ENCODE data around the gene MPP3.

GRCh38 chr17:43801844-43802243, 31.1 kb downstream of the MPP3 start:
- no peak for TF ChIP-seq EZH2 (IDR thresholded peaks at IDR 0.05; ENCODE audit: low read length, unreplicated experiment)
- TF ChIP-seq, protein P1, sequence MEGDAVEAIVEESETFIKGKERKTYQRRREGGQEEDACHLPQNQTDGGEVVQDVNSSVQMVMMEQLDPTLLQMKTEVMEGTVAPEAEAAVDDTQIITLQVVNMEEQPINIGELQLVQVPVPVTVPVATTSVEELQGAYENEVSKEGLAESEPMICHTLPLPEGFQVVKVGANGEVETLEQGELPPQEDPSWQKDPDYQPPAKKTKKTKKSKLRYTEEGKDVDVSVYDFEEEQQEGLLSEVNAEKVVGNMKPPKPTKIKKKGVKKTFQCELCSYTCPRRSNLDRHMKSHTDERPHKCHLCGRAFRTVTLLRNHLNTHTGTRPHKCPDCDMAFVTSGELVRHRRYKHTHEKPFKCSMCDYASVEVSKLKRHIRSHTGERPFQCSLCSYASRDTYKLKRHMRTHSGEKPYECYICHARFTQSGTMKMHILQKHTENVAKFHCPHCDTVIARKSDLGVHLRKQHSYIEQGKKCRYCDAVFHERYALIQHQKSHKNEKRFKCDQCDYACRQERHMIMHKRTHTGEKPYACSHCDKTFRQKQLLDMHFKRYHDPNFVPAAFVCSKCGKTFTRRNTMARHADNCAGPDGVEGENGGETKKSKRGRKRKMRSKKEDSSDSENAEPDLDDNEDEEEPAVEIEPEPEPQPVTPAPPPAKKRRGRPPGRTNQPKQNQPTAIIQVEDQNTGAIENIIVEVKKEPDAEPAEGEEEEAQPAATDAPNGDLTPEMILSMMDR (conservative IDR thresholded peaks at IDR 0.05; ENCODE audit: low read depth, low read length): no peak
